ENCODE data around the gene NEUROD2. TPM values are rescaled to one million over a fixed set of nuclear protein-coding genes. Genes with fewer than 3 reads are reported as not detected.

Gene NEUROD2
- total and polyA plus RNA-seq, 7 donors: 0.23 to 1.2 (median 0.33) TPM; not detected in 4

GRCh38 chr17:39617446-39618245 lies 9.9 kb upstream of the NEUROD2 start:
- Histone ChIP-seq H3K27ac (peak overlapping the region; percentile 60 to 77 (median 69)), H3K4me1 (peaks cover 0 to 26% (median 21%) of the 10 kb centered on the region in 4 donors), H3K4me3 (peak overlapping the region; percentile 27 to 70 (median 58)), H3K36me3 (no peaks in the 10 kb centered on the region), H3K27me3 (peaks cover 0 to 25% (median 14%) of the 10 kb centered on the region in 3 donors), H3K9me3 (no peaks in the 10 kb centered on the region)
- intact Hi-C loops (cut with DNase I): no loop called here
- 1% methylated on average over 79 of the region's 79 CpGs for WGBS, 2 donors
- DNase-seq: peak; percentile 85
- TF ChIP-seq CTCF (IDR thresholded peaks at IDR 0.05): no peak
- TF ChIP-seq POLR2AphosphoS5 (IDR thresholded peaks at IDR 0.05): no peak
- TF ChIP-seq EP300 (IDR thresholded peaks at IDR 0.05): no peak
- TF ChIP-seq POLR2A (IDR thresholded peaks at IDR 0.05): no peak

- TF ChIP-seq EP300 (IDR thresholded peaks at IDR 0.05) (no peak), POLR2A (IDR thresholded peaks at IDR 0.05) (no peak), CTCF (IDR thresholded peaks at IDR 0.05) (no peak), POLR2AphosphoS5 (IDR thresholded peaks at IDR 0.05) (no peak)
- DNase-seq: no peak
- Histone ChIP-seq H3K27ac (no peak overlapping the region), H3K27me3 (peaks cover 0 to 31% (median 20%) of the 10 kb centered on the region in 3 donors), H3K4me1 (peaks cover 0 to 20% (median 17%) of the 10 kb centered on the region in 4 donors), H3K9me3 (no peaks in the 10 kb centered on the region), H3K4me3 (no peak overlapping the region), H3K36me3 (no peaks in the 10 kb centered on the region)
- 79 to 90% methylated on average over 3 of the region's 3 CpGs for WGBS, 2 donors
- intact Hi-C loops (cut with DNase I): no loop called here
These were observed 9.4 kb upstream of the NEUROD2 start for GRCh38 chr17:39617100-39617445.

GRCh38 chr17:39615434-39615833 lies 7.7 kb upstream of the NEUROD2 start:
- Histone ChIP-seq H3K4me3 (no peak overlapping the region), H3K27me3 (peaks cover 0 to 33% (median 25%) of the 10 kb centered on the region in 3 donors), H3K36me3 (no peaks in the 10 kb centered on the region), H3K27ac (no peak overlapping the region), H3K9me3 (no peaks in the 10 kb centered on the region), H3K4me1 (peaks cover 0 to 19% (median 15%) of the 10 kb centered on the region in 4 donors)
- intact Hi-C loops (cut with DNase I): no loop called here
- DNase-seq: no peak
- TF ChIP-seq POLR2A (IDR thresholded peaks at IDR 0.05): no peak
- TF ChIP-seq EP300 (IDR thresholded peaks at IDR 0.05): no peak
- no peak for TF ChIP-seq CTCF (IDR thresholded peaks at IDR 0.05)
- no peak for TF ChIP-seq POLR2AphosphoS5 (IDR thresholded peaks at IDR 0.05)
- whole genome bisulfite sequencing, 2 donors: 55 to 60% methylated on average over 6 of the region's 6 CpGs

- TF ChIP-seq POLR2AphosphoS5 (IDR thresholded peaks at IDR 0.05) (no peak), CTCF (IDR thresholded peaks at IDR 0.05) (no peak), POLR2A (IDR thresholded peaks at IDR 0.05) (no peak), EP300 (IDR thresholded peaks at IDR 0.05) (no peak)
- Histone ChIP-seq H3K4me3 (no peak overlapping the region), H3K4me1 (peaks cover 0 to 19% (median 15%) of the 10 kb centered on the region in 4 donors), H3K9me3 (no peaks in the 10 kb centered on the region), H3K27me3 (peaks cover 0 to 37% (median 25%) of the 10 kb centered on the region in 3 donors), H3K27ac (no peak overlapping the region), H3K36me3 (no peaks in the 10 kb centered on the region)
- DNase-seq: no peak
- intact Hi-C loops (cut with DNase I): no loop called here
- 86 to 87% methylated on average over 3 of the region's 3 CpGs for WGBS, 2 donors
These were observed 6.9 kb upstream of the NEUROD2 start for GRCh38 chr17:39614545-39615157.
